Activated gamma-delta T cell (primary cell): ENCODE results near the gene ITFG2.
A peak's percentile ranks its signal among the peaks of the same experiment; 100 is the strongest.

Experiments used
- DNase-seq: peaks from one replicate; lab custom pipeline; 2025; lab: John Stamatoyannopoulos, UW

Gene ITFG2

DNA sequence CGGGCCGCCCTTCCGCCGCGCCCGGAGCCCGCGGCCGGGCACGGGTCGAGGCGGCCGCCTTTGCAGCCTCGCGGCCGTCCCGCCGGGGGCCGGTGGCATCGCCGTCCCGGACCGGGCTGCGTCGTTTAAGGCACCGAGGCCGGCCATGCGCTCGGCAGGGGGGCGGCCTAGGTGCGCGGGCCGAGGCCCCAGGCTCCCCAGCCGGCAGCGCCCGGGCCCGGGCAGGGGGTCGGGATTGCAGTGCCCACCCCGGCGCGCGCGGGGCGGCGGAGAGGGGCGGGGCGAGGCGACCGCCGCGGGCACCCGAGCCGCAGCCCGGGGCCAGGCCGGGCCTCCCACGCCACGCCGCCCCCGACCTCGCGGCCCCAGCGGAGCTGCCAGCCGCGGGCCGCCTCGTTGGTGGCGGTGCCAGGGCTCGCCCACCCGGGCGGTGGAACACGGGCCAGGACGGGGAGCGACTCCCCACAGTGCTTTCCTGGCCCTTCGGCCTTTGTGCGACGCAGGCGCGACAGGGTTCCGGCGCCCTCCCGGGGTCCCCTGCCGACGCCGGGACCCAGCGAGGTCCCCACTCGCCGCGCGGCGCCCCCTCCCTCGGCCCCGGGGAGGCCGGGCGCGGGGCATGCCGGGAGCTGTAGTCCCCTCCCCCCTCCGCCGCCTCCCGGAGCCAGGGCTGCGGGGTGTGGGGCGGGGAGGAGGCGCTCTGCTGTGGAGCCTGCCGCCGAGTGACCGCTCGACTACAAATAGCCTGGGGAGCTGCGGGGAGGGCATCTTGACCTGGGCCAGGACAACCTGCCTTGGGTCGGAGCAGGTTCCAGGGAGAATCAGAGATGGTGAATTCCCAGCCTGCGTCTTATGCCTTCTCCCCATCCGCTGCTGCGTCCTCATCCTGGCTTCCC lies 16.9 kb upstream of the ITFG2 start:
- peak; percentile 65 for DNase-seq

DNA sequence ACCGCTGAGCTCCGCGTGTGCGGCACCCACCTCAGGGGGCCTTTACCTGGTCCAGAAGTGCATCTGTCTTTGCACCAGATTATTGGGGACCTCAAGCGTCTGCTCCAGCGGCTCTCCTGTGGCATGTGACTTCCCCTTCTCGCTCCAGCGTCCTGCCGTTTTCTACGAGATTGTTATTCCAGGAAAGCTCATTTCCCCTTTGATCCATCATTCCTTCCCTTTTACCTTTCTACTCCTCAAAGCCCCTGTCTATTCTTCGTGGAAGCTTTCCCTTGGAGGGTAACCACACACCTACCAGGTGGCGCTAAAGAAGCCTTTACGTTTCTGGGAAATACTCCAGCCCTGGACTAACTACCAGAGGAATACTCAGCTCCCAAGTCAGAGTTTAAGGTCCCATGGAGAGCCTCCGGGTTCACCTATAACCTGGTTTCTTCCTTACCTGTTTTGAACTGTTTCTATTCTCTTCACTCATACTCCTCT lies 16.2 kb upstream of the ITFG2 start:
- DNase-seq: no peak

DNA sequence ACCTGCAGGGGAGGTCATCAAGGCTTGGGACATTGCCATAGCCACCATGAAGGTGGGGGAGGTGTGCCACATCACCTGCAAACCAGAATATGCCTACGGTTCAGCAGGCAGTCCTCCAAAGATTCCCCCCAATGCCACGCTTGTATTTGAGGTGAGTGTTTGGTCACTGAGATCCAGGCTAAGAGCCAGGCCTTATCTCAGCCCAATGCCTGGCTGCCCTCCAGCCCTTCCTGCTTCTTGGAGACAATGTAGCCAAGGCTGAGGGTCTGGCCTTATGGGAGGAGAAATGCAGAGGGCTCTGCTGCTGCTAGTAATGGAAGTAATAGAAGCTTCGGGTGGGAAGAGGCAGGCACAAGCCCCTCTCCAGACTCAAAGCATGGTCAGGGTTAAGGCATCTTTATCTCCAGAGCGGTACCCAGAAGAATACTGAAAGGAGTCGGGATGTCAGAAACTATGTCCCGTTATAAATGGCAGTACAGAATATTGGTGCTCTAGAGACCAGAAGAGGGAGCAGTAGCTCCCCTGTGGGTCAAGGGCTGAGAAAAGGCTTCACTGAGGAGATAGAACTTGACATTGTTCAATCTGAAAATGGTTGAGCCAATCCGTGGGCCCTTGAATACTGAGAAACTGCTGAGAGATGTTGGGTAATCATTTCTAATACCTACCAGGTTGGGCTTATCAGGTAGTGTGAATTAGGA lies 14.6 kb upstream of the ITFG2 start:
- DNase-seq: no peak

DNA sequence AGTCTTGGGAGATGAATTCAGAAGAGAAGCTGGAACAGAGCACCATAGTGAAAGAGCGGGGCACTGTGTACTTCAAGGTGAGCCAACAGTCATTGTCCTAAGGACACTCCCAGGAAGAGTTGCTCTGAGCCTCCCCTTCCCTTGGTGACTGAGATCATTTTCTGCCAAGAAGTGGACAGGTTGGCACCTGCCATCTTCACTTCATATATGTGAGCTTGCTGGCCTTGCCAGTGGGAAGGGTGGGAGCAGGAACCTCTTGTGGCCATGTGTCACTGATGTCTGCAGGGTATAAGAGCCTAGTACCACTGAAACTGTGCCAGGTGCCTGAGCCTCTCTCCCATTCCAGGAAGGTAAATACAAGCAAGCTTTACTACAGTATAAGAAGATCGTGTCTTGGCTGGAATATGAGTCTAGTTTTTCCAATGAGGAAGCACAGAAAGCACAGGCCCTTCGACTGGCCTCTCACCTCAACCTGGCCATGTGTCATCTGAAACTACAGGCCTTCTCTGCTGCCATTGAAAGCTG lies 12.4 kb upstream of the ITFG2 start:
- DNase-seq: no peak

DNA sequence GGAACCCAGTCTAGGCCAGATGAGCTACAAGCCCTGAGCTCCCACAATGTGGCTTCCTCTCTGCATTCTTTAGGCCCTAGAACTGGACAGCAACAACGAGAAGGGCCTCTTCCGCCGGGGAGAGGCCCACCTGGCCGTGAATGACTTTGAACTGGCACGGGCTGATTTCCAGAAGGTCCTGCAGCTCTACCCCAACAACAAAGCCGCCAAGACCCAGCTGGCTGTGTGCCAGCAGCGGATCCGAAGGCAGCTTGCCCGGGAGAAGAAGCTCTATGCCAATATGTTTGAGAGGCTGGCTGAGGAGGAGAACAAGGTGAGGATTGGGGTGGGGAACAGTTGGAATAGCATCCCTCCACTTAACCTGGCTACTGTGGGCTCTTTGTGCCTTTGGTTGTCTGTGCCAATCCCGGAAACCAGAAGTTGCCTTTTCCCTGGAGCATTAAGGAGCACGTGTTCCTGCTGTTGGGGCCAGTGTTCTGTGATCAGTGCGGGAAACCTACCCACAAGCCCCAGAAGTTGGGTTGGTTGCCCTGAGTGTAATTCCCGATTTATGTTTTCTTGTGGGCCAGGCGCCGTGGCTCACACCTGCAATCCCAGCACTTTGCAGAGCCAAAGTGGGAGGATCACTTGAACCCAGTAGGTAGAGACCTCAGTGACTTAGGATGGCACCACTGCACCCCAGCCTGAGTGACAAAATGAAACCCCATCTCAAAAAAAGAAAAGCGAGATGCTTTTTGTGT lies 11.3 kb upstream of the ITFG2 start:
- DNase-seq: no peak

DNA sequence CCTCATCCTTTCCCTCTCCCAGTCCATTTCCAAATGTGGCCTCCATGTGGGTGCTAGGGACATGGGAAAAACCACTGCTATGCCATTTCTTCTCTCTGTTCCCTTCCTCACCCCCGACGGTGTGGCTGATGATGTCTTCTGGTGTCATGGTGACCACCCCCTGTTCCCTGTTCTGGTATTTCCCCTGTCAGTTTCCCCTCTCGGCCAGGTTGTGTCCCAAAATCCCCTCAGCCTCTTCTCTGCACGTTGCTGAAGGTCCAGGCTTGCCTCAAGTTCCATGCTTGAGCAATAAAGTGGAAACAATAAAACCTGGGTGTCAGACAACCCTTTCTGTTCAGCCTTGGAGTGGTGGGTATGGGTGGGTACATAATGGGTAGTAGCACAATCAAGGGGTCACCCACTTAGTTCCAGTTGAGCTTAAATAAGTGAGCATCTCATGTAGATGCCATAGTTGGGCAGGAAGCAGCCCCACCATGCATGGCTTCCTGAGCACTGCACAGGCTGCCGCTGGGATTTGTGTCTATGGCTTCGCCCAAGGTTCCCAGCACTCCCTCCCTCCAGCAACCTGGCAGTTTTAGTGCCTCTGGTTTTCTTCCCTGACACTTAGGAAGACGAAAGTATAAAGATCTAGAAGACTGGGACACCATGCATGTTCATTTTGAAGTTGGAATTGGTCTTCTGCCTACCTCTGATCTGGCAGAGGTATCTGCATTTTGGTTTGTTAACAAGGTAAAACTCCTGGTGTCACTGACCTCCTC lies 8.7 kb upstream of the ITFG2 start:
- DNase-seq: no peak

DNA sequence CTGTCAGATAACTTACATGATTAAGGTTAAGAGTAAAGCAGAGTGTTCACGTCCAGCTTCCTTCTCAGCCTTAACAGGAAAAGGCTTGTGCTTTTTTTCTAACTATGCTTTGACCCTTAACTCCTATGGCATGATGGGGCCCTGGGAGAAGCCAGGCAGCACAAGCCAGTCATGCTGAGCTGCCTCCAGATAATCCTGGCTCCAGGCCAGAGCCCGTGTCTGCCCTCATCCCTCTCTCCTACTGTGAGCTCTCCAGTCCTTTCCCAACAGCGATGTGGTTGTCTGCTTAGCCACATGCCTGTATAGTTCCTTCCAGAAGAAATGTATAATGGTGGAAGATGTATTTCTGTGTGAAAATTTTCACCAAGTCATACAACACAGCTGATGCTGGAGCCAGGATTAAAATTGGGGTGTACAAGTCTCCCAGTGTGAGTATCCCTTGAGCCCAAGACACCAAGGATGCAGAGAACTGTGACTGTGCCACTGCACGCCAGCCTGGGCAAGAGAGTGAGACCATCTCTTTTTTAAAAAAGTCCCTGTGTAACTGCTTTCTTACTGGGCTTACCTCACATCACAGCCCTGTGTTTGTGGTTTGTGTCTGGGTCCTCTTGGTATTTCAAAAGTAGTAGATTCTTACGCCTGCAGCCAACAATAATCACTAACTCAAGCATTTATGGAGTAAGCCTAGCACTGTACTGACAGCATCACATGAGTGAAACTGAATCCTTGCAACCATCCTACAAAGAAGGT lies 7.9 kb upstream of the ITFG2 start:
- DNase-seq: no peak

DNA sequence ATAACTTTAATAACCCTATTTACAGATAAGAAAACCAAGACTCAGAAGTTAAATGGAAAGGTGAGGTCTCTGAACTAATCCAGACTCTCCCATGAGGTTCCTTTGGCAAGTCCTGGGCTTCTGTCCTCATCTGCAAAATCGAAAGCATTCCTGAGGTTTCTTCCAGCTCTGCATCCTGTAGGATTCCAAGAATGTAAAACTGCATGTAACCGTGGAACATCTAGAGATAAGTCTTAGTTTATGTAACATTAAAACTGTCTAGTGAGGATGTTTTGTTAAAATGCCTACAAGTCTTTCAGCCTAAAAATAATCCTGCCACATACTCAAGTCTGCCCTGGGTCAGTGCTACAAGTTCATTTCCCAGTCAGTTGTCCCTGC lies 7.3 kb upstream of the ITFG2 start:
- DNase-seq: no peak

DNA sequence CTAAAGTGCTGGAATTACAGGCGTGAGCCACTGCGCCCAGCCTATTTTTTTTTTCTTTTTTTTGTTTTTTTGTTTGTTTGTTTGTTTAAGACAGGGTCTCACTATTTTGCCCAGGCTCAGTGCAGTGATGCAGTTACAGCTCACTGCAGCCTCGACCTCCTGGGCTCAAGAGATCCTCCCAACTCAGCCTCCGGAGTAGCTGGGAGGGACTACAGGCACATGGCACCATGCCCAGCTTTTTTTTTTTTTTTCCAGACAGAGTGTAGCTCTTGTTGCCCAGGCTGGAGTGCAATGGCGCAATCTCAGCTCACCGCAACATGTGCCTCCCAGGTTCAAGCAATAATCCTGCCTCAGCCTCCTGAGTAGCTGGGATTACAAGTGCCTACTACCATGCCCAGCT lies 5.8 kb upstream of the ITFG2 start:
- no peak for DNase-seq

DNA sequence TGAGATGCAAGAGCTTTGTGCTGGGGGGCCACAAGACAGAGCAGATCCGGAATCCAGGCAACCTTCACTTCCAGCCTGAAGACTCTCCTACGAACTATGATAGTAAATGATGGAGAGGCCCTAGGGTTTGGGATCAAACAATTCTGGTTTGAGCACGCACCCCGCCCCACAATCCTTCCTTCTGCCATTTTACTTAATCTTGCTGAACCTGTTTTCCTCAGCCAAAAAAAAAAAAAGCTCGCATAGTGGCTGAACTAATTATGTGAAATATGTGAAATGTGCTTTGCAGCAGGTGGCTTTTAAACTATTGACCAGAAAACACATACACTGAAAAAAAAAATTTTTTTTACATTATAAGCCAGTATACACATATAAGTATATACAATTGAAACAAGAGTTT lies 667 bp upstream of the ITFG2 start:
- DNase-seq: no peak

DNA sequence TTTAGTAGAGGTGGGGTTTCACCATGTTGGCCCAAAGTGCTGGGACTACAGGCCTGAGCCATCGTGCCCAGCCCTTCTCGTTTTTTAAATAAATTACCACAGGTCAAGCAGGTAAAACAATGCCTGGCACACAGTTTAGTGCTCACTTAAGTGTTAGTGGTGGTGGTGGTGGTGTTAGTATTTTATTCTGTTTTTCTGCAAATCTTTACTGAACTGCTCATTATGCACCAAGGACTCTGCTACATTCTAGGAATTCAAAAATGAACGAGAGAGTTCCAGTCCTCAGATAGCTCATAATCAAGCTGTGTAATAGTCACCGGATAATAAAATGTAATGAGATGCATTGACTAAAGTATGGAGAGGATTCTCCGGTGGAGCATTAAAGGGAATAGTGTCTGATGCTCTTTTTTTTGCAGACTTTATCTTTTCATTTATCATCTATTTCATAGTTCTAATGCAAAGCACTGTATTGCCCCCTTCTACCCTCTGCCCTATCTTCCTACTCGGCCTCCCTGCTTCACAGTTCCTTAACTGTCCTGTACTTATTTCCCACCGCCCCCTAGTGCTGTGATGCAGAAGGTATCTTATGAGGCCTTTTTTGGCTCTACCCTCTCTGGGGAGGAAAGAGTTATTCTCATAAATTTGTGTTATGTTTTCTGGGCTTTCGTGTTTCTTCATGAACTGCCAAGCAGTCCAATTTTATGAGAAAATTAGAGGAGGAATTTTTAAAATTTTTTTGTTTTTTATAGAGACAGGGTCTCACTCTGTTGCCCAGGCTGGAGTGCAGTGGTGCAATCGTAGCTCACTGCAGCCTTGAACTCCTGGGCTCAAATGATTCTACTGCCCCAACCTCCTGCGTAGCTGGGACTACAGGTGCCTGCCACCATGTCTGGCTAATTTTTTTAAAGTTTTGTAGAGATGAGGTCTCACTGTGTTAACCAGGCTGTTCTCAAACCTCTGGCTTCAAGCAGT lies 1.0 kb downstream of the ITFG2 start:
- DNase-seq: no peak

DNA sequence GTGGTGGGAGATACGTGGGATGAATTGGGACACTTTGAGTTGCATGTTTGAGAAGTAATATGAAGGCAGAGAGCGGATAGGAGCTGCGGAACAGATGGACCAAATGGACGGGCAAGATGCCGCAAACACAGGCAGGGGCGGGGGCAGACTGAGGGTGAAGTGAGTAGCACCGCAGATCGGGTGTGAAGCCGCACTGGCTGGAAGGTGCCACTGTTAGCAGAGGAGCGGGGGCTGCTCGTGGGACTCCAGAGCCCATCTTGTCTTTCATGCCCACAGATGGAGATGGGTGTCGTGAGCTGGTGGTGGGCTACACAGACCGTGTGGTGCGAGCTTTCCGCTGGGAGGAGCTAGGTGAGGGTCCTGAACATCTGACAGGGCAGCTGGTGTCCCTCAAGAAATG lies 7.3 kb downstream of the ITFG2 start:
- DNase-seq: no peak

DNA sequence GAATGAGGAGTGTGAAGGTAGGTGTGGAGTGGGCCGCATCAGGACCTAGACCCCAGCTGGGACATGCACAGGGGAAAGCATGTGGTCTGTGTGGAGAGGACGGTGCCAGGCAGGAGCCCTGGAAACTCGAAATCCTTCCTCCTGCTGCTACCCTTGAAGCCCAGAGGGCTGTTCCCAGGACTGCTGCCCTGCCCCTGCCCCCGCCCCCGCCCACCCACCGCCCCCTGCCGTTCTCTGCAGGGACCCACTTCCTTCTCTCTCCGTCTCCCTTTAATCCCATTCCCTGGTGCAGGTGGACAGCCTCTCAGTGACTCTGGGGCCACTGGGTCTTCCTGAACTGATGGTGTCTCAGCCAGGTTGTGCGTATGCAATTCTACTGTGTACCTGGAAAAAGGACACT lies 8.0 kb downstream of the ITFG2 start:
- DNase-seq: no peak

DNA sequence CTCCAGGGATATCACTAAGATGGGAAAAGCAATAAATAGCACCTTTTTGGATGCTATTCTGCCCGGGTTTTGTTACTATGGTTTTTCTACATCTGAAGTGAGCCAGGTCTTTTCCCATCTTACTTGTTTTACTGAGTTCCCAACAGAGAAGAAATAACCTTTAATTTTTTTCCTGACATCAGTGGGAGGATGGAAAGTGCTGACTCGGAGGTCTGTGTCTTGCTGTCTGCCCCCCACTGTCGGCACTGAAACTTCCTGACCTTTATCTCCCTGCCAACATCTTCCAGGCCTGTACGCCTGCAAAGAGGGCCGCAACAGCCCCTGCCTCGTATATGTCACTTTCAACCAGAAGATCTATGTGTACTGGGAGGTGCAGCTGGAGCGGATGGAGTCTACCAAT lies 11.0 kb downstream of the ITFG2 start:
- no peak for DNase-seq

DNA sequence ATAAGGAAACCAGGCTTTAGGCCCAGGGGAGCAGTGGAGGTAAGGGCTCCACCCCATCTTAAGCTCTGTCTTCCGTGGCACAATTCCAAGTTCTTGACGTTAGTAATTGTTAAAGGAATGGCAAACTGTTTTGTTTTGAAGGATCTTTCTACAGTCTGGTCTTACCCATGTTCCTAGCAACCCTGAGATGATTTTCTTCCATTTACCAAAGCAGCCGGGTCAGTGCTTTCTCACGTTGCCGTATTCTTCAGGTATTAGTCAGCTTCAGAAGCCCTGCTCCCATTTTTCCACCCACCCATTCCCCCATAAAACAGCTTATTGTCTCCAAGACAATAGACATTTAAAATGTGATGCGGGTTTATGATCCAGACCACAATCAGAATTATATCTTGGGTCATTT lies 12.1 kb downstream of the ITFG2 start:
- no peak for DNase-seq

DNA sequence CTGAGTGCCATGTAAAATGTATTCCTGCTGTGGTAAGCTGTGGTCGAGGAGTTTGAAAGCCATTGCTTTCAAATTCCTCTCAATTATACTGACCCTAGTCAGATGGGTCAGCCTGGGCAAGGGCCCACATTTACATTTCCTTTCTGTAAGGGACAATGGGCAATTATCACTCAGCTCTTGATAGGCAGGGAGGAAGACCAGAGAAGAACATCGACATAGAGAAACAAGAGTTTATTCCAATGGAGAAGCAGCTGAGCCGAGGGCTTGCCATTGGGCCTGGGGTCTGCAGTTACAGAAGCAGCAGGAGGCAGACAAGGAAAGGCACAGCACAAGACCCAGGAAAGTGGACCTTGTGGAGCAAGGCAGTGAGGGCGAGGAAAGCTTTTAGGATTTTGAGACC lies 12.7 kb downstream of the ITFG2 start:
- no peak for DNase-seq

DNA sequence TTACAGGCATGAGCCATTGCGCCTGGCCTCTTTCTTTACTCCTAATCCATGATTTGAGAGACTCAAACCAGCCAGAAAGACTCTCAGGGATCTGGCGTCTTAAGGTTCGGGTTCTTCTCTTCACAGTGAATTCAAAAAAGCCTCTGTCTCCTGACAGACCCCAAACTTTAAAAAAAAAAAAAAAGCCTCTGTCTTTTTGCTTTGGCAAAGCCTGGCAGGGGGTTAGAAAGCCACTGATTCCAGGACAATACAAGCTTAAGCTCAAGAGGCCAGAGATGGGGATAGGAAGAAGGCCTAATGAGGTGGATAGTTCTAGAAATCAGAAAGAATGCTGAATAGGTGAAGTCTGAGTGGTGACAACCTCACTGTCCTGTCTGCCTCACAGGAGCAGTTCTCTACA lies 13.6 kb downstream of the ITFG2 start:
- DNase-seq: no peak

DNA sequence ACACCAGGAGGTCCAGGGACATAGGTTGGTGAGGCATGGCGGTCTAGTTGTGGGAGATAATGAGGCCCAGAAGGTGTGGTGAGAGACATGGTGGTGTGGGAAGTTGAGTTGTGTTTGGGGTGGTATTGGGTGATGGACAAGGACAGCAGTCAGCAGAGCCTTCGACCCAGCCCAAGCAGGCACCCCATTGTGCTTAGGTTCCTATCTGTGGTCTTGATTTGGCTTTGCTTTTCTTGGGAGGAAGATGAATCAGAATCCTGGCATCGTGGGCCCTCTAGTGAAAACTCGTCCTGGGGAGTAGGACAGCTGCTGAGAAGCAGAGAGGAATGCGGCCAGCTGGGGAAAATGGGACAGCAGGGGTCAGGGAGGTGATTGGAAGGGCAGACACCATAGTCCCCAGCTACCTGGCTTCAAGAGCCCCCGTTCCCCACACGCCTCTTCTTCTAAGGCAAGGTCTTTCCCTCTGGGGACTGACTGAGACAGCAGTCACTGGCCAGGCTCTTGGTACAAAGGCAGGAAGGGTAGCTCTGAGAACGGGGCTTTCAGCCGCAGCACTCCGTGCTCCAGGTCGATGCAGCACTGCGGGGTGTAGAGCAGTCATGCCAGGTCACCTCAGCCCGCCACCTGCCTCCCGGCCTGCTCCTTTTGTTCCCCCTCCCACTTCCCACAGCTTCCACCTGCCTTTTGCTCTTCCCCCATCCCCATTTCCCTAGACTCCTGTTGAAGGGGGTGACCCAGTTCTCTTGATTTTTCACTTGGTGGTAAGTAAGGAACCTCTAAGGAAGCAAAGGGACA lies 14.4 kb downstream of the ITFG2 start:
- DNase-seq: no peak

DNA sequence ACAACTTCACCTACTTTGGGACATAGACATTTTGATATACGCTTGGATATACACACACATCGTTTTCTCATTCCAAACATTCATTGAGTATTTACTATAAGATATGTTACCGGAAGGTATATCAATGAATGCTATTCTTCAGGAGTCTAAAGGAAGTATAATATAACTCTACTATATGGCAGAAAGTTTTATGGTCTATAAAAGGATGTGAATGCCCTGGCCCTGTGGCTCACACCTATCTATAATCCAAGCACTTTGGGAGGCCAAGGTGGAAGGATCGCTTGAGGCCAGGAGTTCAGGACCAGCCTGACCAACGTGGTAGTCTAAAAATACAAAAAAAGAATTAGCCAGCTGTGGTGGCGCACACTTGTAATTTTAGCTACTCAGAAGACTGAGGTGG lies 16.8 kb downstream of the ITFG2 start:
- no peak for DNase-seq
